GM13977 (cell line): Measurements from ENCODE around the gene RASAL2.
"Not testable (repeated sequence)": the region's sequence is repeated elsewhere in the genome, so short reads cannot be mapped to it uniquely, and the experiment has no call there.

ENCODE experiments used
- DNase-seq: peaks from one replicate; pipeline ENCODE4 v3.0.0; 2012; ENCODE audit warnings: low spot score
- CTCF ChIP-seq: IDR thresholded peaks from 2 replicates; pipeline ENCODE4 v1.5.1; 2012; ENCODE audit warnings: mild to moderate bottlenecking, control low read depth; ENCODE audit not compliant: insufficient read depth; ENCODE audit errors: extremely low read depth, missing control alignments
- in situ Hi-C: fragments of 300-500 bp; cut with MboI; formaldehyde crosslinking; loops from one replicate; pipeline ENCODE4 v1.12.0; 2022; ENCODE audit warnings: low sequenced_read_pairs, low pct_unique_long_range_greater_than_20kb, mixed read lengths, inconsistent platforms; ENCODE audit not compliant: unreplicated experiment

Gene RASAL2

GRCh38 chr1:178388418-178389145 lies 294.7 kb downstream of the RASAL2 start:
- no peak for DNase-seq
- in situ Hi-C loops: no loop called here
- TF ChIP-seq CTCF: no peak

GRCh38 chr1:178389441-178389840 lies 295.5 kb downstream of the RASAL2 start:
- TF ChIP-seq CTCF: no peak

GRCh38 chr1:178390280-178390679 lies 296.4 kb downstream of the RASAL2 start:
- not testable (repeated sequence) for DNase-seq

More at GRCh38 chr1:178389441-178389840, 295.5 kb downstream of the RASAL2 start:
- no peak for DNase-seq
- in situ Hi-C loops: no loop called here

GRCh38 chr1:178393370-178393769 lies 299.5 kb downstream of the RASAL2 start:
- no peak for DNase-seq
- in situ Hi-C loops: no loop called here
- TF ChIP-seq CTCF: no peak

More at GRCh38 chr1:178390280-178390679, 296.4 kb downstream of the RASAL2 start:
- in situ Hi-C loops: not testable (repeated sequence)

GRCh38 chr1:178396789-178397188 lies 302.9 kb downstream of the RASAL2 start:
- in situ Hi-C loops: no loop called here
- no peak for DNase-seq
- TF ChIP-seq CTCF: no peak

GRCh38 chr1:178397678-178398077 lies 303.8 kb downstream of the RASAL2 start:
- no peak for TF ChIP-seq CTCF
- DNase-seq: no peak
- in situ Hi-C loops: no loop called here

- no peak for DNase-seq
- no peak for TF ChIP-seq CTCF
- in situ Hi-C loops: no loop called here
Measured at GRCh38 chr1:178399177-178399728, 305.3 kb downstream of the RASAL2 start.
